B cell (primary cell): ENCODE data around the gene CACNA1H.

Experiments
- CTCF ChIP-seq: fragments of 200-600 bp; IDR thresholded peaks from one replicate; pipeline ENCODE4 v1.8.0; 2022; ENCODE audit warnings: antibody characterized with exemption, mild to moderate bottlenecking
- EZH2 ChIP-seq: IDR thresholded peaks from 2 replicates; pipeline ENCODE4 v1.6.1; 2012; ENCODE audit warnings: borderline replicate concordance, low read depth, mild to moderate bottlenecking, moderate library complexity, low read length; ENCODE audit not compliant: insufficient read depth, poor library complexity, severe bottlenecking

GRCh38 chr16:1158456-1159324, 5.8 kb downstream of the CACNA1H start:
- TF ChIP-seq EZH2 (no peak), CTCF (no peak)
